ENCODE data around the gene CTNND2.
A peak's percentile ranks its signal among the peaks of the same experiment; 100 is the strongest.

The CTNND2 gene

GRCh38 chr5:11904265-11904906, at the start of gene CTNND2:
Gene CTNND2, minus strand, starts transcription at chr5:11904446. Its CDS starts 593 bp downstream, at chr5:11903853.
- peak; percentile 3 for DNase-seq

GRCh38 chr5:11946317-11946716, 42.1 kb upstream of the CTNND2 start:
- DNase-seq = no peak

- no peak for DNase-seq
Observed at GRCh38 chr5:11941566-11941965, 37.3 kb upstream of the CTNND2 start.

GRCh38 chr5:11931638-11932037, 27.4 kb upstream of the CTNND2 start:
- DNase-seq = no peak

- DNase-seq = no peak
Observed at GRCh38 chr5:11928909-11929308, 24.7 kb upstream of the CTNND2 start.

- no peak for DNase-seq
Observed at GRCh38 chr5:11925701-11926100, 21.5 kb upstream of the CTNND2 start.

GRCh38 chr5:11922394-11922793, 18.1 kb upstream of the CTNND2 start:
- no peak for DNase-seq

GRCh38 chr5:11918463-11919045, 14.3 kb upstream of the CTNND2 start:
- no peak for DNase-seq

- DNase-seq = no peak
Observed at GRCh38 chr5:11909471-11909870, 5.2 kb upstream of the CTNND2 start.

GRCh38 chr5:11906497-11906896, 2.3 kb upstream of the CTNND2 start:
- no peak for DNase-seq

- DNase-seq = no peak
Observed at GRCh38 chr5:11905206-11905605, 960 bp upstream of the CTNND2 start.

- peak; percentile 29 for DNase-seq
Observed at GRCh38 chr5:11903614-11904264, 507 bp downstream of the CTNND2 start.

- no peak for DNase-seq
Observed at GRCh38 chr5:11903121-11903613, 1.1 kb downstream of the CTNND2 start.

GRCh38 chr5:11902201-11902619, 2.0 kb downstream of the CTNND2 start:
- no peak for DNase-seq

GRCh38 chr5:11898787-11899186, 5.5 kb downstream of the CTNND2 start:
- DNase-seq = no peak

GRCh38 chr5:11897781-11898180, 6.5 kb downstream of the CTNND2 start:
- no peak for DNase-seq

- DNase-seq = no peak
Observed at GRCh38 chr5:11894992-11895391, 9.3 kb downstream of the CTNND2 start.

GRCh38 chr5:11892832-11893231, 11.4 kb downstream of the CTNND2 start:
- no peak for DNase-seq

- DNase-seq = no peak
Observed at GRCh38 chr5:11890777-11891176, 13.5 kb downstream of the CTNND2 start.

- DNase-seq = no peak
Observed at GRCh38 chr5:11888221-11888620, 16.0 kb downstream of the CTNND2 start.

- no peak for DNase-seq
Observed at GRCh38 chr5:11878814-11879213, 25.4 kb downstream of the CTNND2 start.

- no peak for DNase-seq
Observed at GRCh38 chr5:11873587-11873986, 30.7 kb downstream of the CTNND2 start.

- no peak for DNase-seq
Observed at GRCh38 chr5:11869203-11869602, 35.0 kb downstream of the CTNND2 start.

- DNase-seq = no peak
Observed at GRCh38 chr5:11863911-11864310, 40.3 kb downstream of the CTNND2 start.
